ENCODE measurements around the gene SPTBN4. TPM values are rescaled to one million over a fixed set of nuclear protein-coding genes. Genes with fewer than 3 reads are reported as not detected.

Gene SPTBN4
- total RNA-seq, 1 donor from 2014 or later, result 0.17 TPM

GRCh38 chr19:40576585-40577451, 110.0 kb downstream of the SPTBN4 start, which contains the start of gene SHKBP1:
SHKBP1 (plus strand) TSS chr19:40576873; CDS start chr19:40576900, 27 bp downstream.
- no peak for TF ChIP-seq CTCF (conservative IDR thresholded peaks at IDR 0.05; ENCODE audit: low read depth, low read length)
- H3K4me3 ChIP-seq (ENCODE audit: low read depth, low read length), result peak within 1 kb of the TSS; percentile 97
- DNase-seq (ENCODE audit: low read depth), result no peak

- TF ChIP-seq CTCF (conservative IDR thresholded peaks at IDR 0.05; ENCODE audit: low read depth, low read length), result no peak
- no peak for DNase-seq (ENCODE audit: low read depth)
- H3K4me3 ChIP-seq (ENCODE audit: low read depth, low read length), result no peak overlapping the region
Observed at GRCh38 chr19:40578442-40578908, 111.7 kb downstream of the SPTBN4 start.

- DNase-seq (ENCODE audit: low read depth), result no peak
- H3K4me3 ChIP-seq (ENCODE audit: low read depth, low read length), result no peak overlapping the region
- TF ChIP-seq CTCF (conservative IDR thresholded peaks at IDR 0.05; ENCODE audit: low read depth, low read length), result no peak
Observed at GRCh38 chr19:40580619-40581018, 113.8 kb downstream of the SPTBN4 start.

GRCh38 chr19:40581531-40581930, 114.7 kb downstream of the SPTBN4 start:
- no peak for TF ChIP-seq CTCF (conservative IDR thresholded peaks at IDR 0.05; ENCODE audit: low read depth, low read length)
- DNase-seq (ENCODE audit: low read depth), result no peak
- H3K4me3 ChIP-seq (ENCODE audit: low read depth, low read length), result no peak overlapping the region

- TF ChIP-seq CTCF (conservative IDR thresholded peaks at IDR 0.05; ENCODE audit: low read depth, low read length), result no peak
Observed at GRCh38 chr19:40582467-40582866, 115.7 kb downstream of the SPTBN4 start.

GRCh38 chr19:40583283-40583682, 116.5 kb downstream of the SPTBN4 start:
- no peak for DNase-seq (ENCODE audit: low read depth)
- TF ChIP-seq CTCF (conservative IDR thresholded peaks at IDR 0.05; ENCODE audit: low read depth, low read length), result no peak

More at GRCh38 chr19:40582467-40582866, 115.7 kb downstream of the SPTBN4 start:
- DNase-seq (ENCODE audit: low read depth), result no peak
- no peak overlapping the region for H3K4me3 ChIP-seq (ENCODE audit: low read depth, low read length)

More at GRCh38 chr19:40583283-40583682, 116.5 kb downstream of the SPTBN4 start:
- no peak overlapping the region for H3K4me3 ChIP-seq (ENCODE audit: low read depth, low read length)

Measured in epithelial cell of proximal tubule (primary cell).